NB4 (cell line): ENCODE results near the gene MELTF.

ENCODE experiments used
- CTCF ChIP-seq: IDR thresholded peaks from one replicate; pipeline ENCODE4 v1.5.1; 2012; ENCODE audit warnings: low read depth, low read length
- POLR2A ChIP-seq: IDR thresholded peaks from 2 replicates; pipeline ENCODE4 v1.6.1; 2011; ENCODE audit warnings: mild to moderate bottlenecking; ENCODE audit not compliant: insufficient read length; ENCODE audit errors: extremely low read depth

- TF ChIP-seq CTCF (no peak), POLR2A (no peak)
Observed at GRCh38 chr3:197008436-197009209, 21.0 kb downstream of the MELTF start.
